IPS-15b (cell line): ENCODE measurements around the gene DYDC2.
"Not testable (repeated sequence)": the region's sequence is repeated elsewhere in the genome, so short reads cannot be mapped to it uniquely, and the experiment has no call there.

Source experiments
- H3K27me3 ChIP-seq: one replicate; pipeline ENCODE4 v1.6.1; 2013; ENCODE audit warnings: low read length; ENCODE audit not compliant: control insufficient read depth, insufficient read depth
- H3K36me3 ChIP-seq: one replicate; pipeline ENCODE4 v1.6.1; 2013; ENCODE audit warnings: low read length; ENCODE audit not compliant: control insufficient read depth, insufficient read depth
- H3K4me1 ChIP-seq: one replicate; pipeline ENCODE4 v1.6.1; 2013; ENCODE audit warnings: mild to moderate bottlenecking, low read length; ENCODE audit not compliant: control insufficient read depth, insufficient read depth
- H3K4me3 ChIP-seq: one replicate; pipeline ENCODE4 v1.5.1; 2013; ENCODE audit warnings: low read depth, low read length
- H3K9ac ChIP-seq: one replicate; pipeline ENCODE4 v1.6.1; 2013; ENCODE audit warnings: low read depth, mild to moderate bottlenecking, low read length
- H3K9me3 ChIP-seq: one replicate; pipeline ENCODE4 v1.6.1; 2013; ENCODE audit warnings: mild to moderate bottlenecking, low read length; ENCODE audit not compliant: control insufficient read depth, insufficient read depth

DYDC2 gene

GRCh38 chr10:80415734-80416478 lies 59.3 kb downstream of the DYDC2 start:
- Histone ChIP-seq H3K9ac (no peak overlapping the region), H3K36me3 (no peaks in the 10 kb centered on the region), H3K27me3 (peaks cover 19% of the 10 kb centered on the region), H3K4me1 (peaks cover 21% of the 10 kb centered on the region), H3K9me3 (no peaks in the 10 kb centered on the region), H3K4me3 (no peak overlapping the region)

- Histone ChIP-seq H3K36me3 (no peaks in the 10 kb centered on the region), H3K9me3 (no peaks in the 10 kb centered on the region), H3K4me3 (peak overlapping the region; percentile 18), H3K4me1 (peaks cover 21% of the 10 kb centered on the region), H3K27me3 (peaks cover 19% of the 10 kb centered on the region), H3K9ac (no peak overlapping the region)
These were observed 60.0 kb downstream of the DYDC2 start for GRCh38 chr10:80416479-80417098.

GRCh38 chr10:80417256-80417655 lies 60.7 kb downstream of the DYDC2 start:
- not testable (repeated sequence) for H3K36me3 ChIP-seq, H3K9me3 ChIP-seq, H3K9ac ChIP-seq, H3K4me3 ChIP-seq
- peaks cover 21% of the 10 kb centered on the region for H3K4me1 ChIP-seq
- H3K27me3 ChIP-seq: peaks cover 19% of the 10 kb centered on the region
